GM23338 (cell line): ENCODE data around the gene ASAP2. TPM values are rescaled to one million over a fixed set of nuclear protein-coding genes. Genes with fewer than 3 reads are reported as not detected.

Experiments used
- ATAC-seq: fragments of 200-7000 bp; cut with Tn5 transposase; 3 replicates; pipeline ENCODE4 v1.9.1; 2020
- DNase-seq: peaks from one replicate; pipeline ENCODE4 v3.0.0-alpha.2; 2015; ENCODE audit warnings: low spot score
- H2AFZ ChIP-seq: fragments of 200-600 bp; sonication (generic); 2 replicates; pipeline ENCODE4 v1.8.0; 2016; ENCODE audit warnings: antibody characterized with exemption, mild to moderate bottlenecking, moderate library complexity
- H3F3A ChIP-seq: fragments of 200-600 bp; sonication (generic); replicated peaks from 2 replicates; pipeline ENCODE4 v1.8.0; 2017; ENCODE audit warnings: antibody characterized with exemption, mixed run types, low read depth
- H3K27ac ChIP-seq: fragments of 200-600 bp; sonication (generic); 2 replicates; pipeline ENCODE4 v1.6.1; 2016; ENCODE audit warnings: low read depth
- H3K27me3 ChIP-seq: fragments of 200-600 bp; sonication (generic); 2 replicates; pipeline ENCODE4 v1.8.0; 2016; ENCODE audit warnings: mild to moderate bottlenecking, mixed run types, moderate library complexity; ENCODE audit not compliant: insufficient read depth
- H3K36me3 ChIP-seq: fragments of 200-600 bp; sonication (generic); 2 replicates; pipeline ENCODE4 v1.8.0; 2016; ENCODE audit warnings: mild to moderate bottlenecking; ENCODE audit not compliant: insufficient read depth
- H3K4me1 ChIP-seq: fragments of 200-600 bp; sonication (generic); 2 replicates; pipeline ENCODE4 v1.8.0; 2016; ENCODE audit warnings: mild to moderate bottlenecking, moderate library complexity; ENCODE audit not compliant: insufficient read depth
- H3K4me2 ChIP-seq: fragments of 200-600 bp; sonication (generic); 2 replicates; pipeline ENCODE4 v1.7.1; 2017; ENCODE audit warnings: mixed run types
- H3K4me3 ChIP-seq: fragments of 200-600 bp; sonication (generic); 2 replicates; pipeline ENCODE4 v1.6.1; 2016; ENCODE audit warnings: mixed run types
- H3K79me2 ChIP-seq: fragments of 200-600 bp; sonication (generic); replicated peaks from 2 replicates; pipeline ENCODE4 v1.8.0; 2017; ENCODE audit warnings: mild to moderate bottlenecking; ENCODE audit not compliant: insufficient read depth
- H3K9me2 ChIP-seq: fragments of 200-600 bp; sonication (generic); 2 replicates; pipeline ENCODE4 v1.8.0; 2017; ENCODE audit not compliant: insufficient read depth
- H4K20me1 ChIP-seq: fragments of 200-600 bp; sonication (generic); replicated peaks from 2 replicates; pipeline ENCODE4 v1.8.0; 2017; ENCODE audit warnings: mild to moderate bottlenecking; ENCODE audit not compliant: insufficient read depth
- H3K27ac Mint-ChIP-seq: 2 replicates; pipeline ENCODE4 v1.8.0; 2020; ENCODE audit warnings: inconsistent platforms, mild to moderate bottlenecking, moderate library complexity, mixed read lengths
- H3K27me3 Mint-ChIP-seq: 3 replicates; pipeline ENCODE4 v1.8.0; 2022; ENCODE audit warnings: low read depth, mild to moderate bottlenecking, moderate library complexity, mixed read lengths, inconsistent platforms; ENCODE audit not compliant: insufficient read depth, poor library complexity
- H3K36me3 Mint-ChIP-seq: 3 replicates; pipeline ENCODE4 v1.8.0; 2021; ENCODE audit warnings: low read depth, mild to moderate bottlenecking, inconsistent platforms, moderate library complexity, mixed read lengths
- H3K4me1 Mint-ChIP-seq: 3 replicates; pipeline ENCODE4 v1.8.0; 2020; ENCODE audit warnings: mild to moderate bottlenecking, inconsistent platforms, mixed read lengths
- H3K4me3 Mint-ChIP-seq: 3 replicates; pipeline ENCODE4 v1.8.0; 2021; ENCODE audit warnings: moderate library complexity, mild to moderate bottlenecking, inconsistent platforms, mixed read lengths
- H3K9me3 Mint-ChIP-seq: 3 replicates; pipeline ENCODE4 v1.8.0; 2020; ENCODE audit warnings: moderate library complexity, mild to moderate bottlenecking, inconsistent platforms, mixed read lengths
- CREB1 ChIP-seq: fragments of 250-450 bp; sonication (Bioruptor Pico); IDR thresholded peaks from 2 replicates; pipeline ENCODE4 v1.5.0; 2020; ENCODE audit warnings: low read depth, mild to moderate bottlenecking, moderate library complexity
- CTCF ChIP-seq, 2 experiments: fragments of 200-600 bp in 1 of 2; sonication (generic) in 1 of 2; conservative IDR thresholded peaks; 2 replicates each; pipeline versions ENCODE4 v1.5.1 to v1.6.1; 2016 to 2017; ENCODE audit warnings: antibody characterized with exemption in 2 of 2, low read depth in 2 of 2, mild to moderate bottlenecking in 2 of 2, moderate library complexity in 1 of 2
- EZH2 ChIP-seq: fragments of 200-600 bp; sonication (generic); IDR thresholded peaks from one replicate; pipeline ENCODE4 v1.8.0; 2017; ENCODE audit warnings: antibody characterized with exemption, mild to moderate bottlenecking, low read depth; ENCODE audit not compliant: unreplicated experiment
- EZH2phosphoT487 ChIP-seq: fragments of 200-600 bp; sonication (generic); IDR thresholded peaks from one replicate; pipeline ENCODE4 v1.8.1; 2018; ENCODE audit warnings: antibody characterized with exemption; ENCODE audit not compliant: unreplicated experiment
- JUNB ChIP-seq: IDR thresholded peaks from one replicate; pipeline ENCODE4 v1.6.1; 2016; ENCODE audit warnings: antibody characterized with exemption; ENCODE audit not compliant: unreplicated experiment
- POLR2AphosphoS5 ChIP-seq: IDR thresholded peaks from 2 replicates; pipeline ENCODE4 v1.6.1; 2016; ENCODE audit warnings: antibody characterized with exemption, low read depth
- ZNF114 ChIP-seq: fragments of 250-450 bp; sonication (Bioruptor Pico); IDR thresholded peaks from 2 replicates; pipeline ENCODE4 v1.5.0; 2020; ENCODE audit warnings: mild to moderate bottlenecking, moderate library complexity
- ZNF462 ChIP-seq: fragments of 250-450 bp; sonication (Bioruptor Pico); IDR thresholded peaks from 2 replicates; pipeline ENCODE4 v1.5.0; 2020; ENCODE audit warnings: mild to moderate bottlenecking, moderate library complexity
- polyA plus RNA-seq: library from polyadenylated mRNA; unstranded; fragments of >200 nt; fragmentation: Nextera tagmentation; extraction: Ambion mirVana; gene quantifications from 2 replicates; pipeline ENCODE4 v1.2.1, GENCODE V29; 2016
- total RNA-seq: library from RNA; depleted of rRNA; stranded (reverse); fragments of >200 nt; shearing (Covaris generic); gene quantifications from 2 replicates; pipeline ENCODE4 v1.2.3, GENCODE V29; 2014

ASAP2 gene
- total and polyA plus RNA-seq, 2 experiments from 2014 or later: 2.6 to 15.6 TPM

- TF ChIP-seq ZNF462 (CRISPR knock-in tag): no peak
- TF ChIP-seq CREB1 (CRISPR knock-in tag): no peak
- no peak for TF ChIP-seq JUNB
- TF ChIP-seq EZH2phosphoT487: no peak
- TF ChIP-seq ZNF114 (CRISPR knock-in tag): no peak
- no peak for TF ChIP-seq POLR2AphosphoS5
- no peak for TF ChIP-seq EZH2
- no peak for TF ChIP-seq CTCF (conservative IDR thresholded peaks at IDR 0.05; ENCODE audit: low read depth in 2 of 2)
These were observed 203.5 kb downstream of the ASAP2 start (continued) for GRCh38 chr2:9410108-9410507.

GRCh38 chr2:9412781-9413180 lies 206.2 kb downstream of the ASAP2 start:
- Mint-ChIP-seq H3K36me3 (peaks cover 3% of the 10 kb centered on the region; the same call in 1 of the 3 replicates), H3K4me3 (no peak overlapping the region), H3K27ac (no peak overlapping the region), H3K9me3 (no peaks in the 10 kb centered on the region), H3K4me1 (no peaks in the 10 kb centered on the region), H3K27me3 (peaks cover 4% of the 10 kb centered on the region)
- no peak overlapping the region for H3K4me3 ChIP-seq
- DNase-seq (no peak), ATAC-seq (no peak)
- peaks cover 4% of the 10 kb centered on the region; the same call in 1 of the 2 replicates for H4K20me1 ChIP-seq
- no peaks in the 10 kb centered on the region for H3K9me2 ChIP-seq
- no peak overlapping the region for H3K4me2 ChIP-seq
- no peaks in the 10 kb centered on the region for H3K4me1 ChIP-seq
- H3F3A ChIP-seq: no peaks in the 10 kb centered on the region
- no peaks in the 10 kb centered on the region for H3K79me2 ChIP-seq
- H2AFZ ChIP-seq: no peak overlapping the region
- H3K27ac ChIP-seq: no peak overlapping the region
- H3K36me3 ChIP-seq: no peaks in the 10 kb centered on the region; the same call in 1 of the 2 replicates
- no peaks in the 10 kb centered on the region for H3K27me3 ChIP-seq
- TF ChIP-seq ZNF462 (CRISPR knock-in tag): no peak
